AG08395 (cell line): ENCODE data around the gene RMND5B.

Experiments
- DNase-seq: peaks from one replicate; pipeline ENCODE4 v3.0.0; 2012; ENCODE audit warnings: mixed read lengths, low spot score

RMND5B gene

GRCh38 chr5:178131446-178131996, 707 bp downstream of the RMND5B start:
- DNase-seq = no peak

DNA sequence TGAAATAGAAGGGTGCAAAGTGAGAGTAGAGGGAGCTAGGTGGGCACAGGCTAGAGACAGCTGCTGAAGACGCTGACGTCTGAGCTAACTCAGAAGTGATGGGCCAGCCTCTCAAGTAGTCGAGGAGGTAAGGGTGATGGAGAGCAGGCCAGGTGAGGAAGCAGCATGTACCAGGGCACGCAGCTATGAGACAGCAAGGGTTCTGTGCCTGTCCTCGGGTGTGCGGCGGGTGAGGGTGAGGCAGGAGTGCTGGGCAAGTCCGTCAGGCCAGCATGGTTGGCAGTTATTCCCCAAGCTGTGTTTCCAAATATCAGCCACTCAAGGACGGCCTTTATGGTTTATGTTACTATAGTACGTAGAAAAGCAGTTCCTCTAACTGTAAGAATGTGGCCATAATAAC, 6.2 kb downstream of the RMND5B start:
- DNase-seq = no peak

GRCh38 chr5:178137991-178138390, 7.2 kb downstream of the RMND5B start:
- no peak for DNase-seq

DNA sequence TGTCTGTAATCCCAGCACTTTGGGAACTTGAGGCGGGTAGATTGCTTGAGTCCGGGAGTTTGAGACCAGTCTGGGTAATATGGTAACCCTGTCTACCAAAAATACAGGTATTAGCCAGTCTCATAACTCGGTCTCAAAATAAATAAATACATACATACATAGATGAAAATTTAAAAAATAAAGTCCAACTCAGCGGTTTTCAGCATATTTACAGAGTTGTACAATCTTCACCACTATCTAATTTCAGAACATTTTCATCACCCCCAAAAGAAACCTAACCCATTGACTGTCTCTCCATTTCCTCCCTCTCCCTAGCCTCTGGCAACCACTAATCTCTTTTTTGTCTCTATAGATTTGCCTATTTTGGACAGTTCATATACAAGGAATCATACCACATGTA, 10.7 kb downstream of the RMND5B start:
- DNase-seq = no peak

DNA sequence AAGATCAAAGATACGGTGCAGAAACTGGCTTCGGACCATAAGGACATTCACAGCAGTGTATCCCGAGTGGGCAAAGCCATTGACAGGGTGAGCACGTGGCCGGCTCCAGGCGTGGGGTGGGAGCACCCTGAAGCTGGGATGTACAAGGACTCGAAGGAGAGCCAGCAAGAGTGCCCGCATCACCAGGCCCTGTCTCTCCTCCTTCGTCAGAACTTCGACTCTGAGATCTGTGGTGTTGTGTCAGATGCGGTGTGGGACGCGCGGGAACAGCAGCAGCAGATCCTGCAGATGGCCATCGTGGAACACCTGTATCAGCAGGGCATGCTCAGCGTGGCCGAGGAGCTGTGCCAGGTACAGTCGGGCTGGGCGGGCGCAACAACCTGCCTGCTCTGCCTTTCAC, 11.8 kb downstream of the RMND5B start:
- no peak for DNase-seq

GRCh38 chr5:178143246-178143645, 12.4 kb downstream of the RMND5B start:
- no peak for DNase-seq

DNA sequence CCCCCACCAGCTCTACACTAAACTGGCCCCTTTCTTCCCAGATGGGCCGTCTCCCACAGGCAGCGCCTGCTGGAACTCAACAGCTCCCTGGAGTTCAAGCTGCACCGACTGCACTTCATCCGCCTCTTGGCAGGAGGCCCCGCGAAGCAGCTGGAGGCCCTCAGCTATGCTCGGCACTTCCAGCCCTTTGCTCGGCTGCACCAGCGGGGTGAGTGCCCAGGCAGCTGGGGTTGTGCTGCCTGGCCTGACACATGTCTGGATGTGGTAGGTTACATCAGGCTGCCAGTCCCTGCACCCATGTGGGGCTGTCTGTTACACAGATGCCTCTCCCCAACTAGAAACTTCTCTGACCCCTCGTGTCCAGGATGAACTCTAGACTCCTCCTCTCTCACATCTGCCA, 13.1 kb downstream of the RMND5B start:
- no peak for DNase-seq

DNA sequence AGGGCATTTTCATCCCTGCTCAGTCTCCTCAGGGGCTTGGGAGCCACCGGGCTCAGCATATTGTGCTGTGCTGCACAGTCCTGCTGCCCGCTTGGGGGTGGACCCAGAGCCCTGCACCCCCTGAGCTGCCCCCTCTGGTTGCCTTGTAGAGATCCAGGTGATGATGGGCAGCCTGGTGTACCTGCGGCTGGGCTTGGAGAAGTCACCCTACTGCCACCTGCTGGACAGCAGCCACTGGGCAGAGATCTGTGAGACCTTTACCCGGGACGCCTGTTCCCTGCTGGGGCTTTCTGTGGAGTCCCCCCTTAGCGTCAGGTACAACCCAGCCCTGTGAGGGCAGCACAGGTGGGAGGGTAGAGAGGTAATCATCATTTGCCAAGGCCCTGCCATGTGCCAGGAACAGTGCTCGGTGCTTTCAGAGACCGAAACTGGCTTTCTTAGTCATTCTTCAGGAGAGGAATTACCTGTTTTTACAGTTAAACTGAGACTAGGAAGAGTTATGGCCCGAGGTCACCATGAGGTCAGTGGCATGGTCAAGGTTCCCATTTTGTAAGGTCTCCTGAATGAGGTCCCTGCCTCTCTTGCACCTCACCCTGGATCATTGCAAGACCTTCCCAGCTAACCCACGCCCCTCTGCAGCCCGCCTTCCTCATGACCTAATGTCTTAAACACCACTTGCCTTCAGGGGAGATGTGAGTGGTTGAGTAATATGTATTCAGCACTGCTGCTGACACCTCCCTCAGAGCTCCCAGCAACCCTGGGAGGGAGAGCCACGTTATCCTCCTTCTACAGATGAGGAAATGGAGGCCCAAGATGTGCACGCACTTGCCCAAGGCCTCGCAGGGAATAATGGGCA, 15.4 kb downstream of the RMND5B start:
- peak; percentile 50 for DNase-seq

DNA sequence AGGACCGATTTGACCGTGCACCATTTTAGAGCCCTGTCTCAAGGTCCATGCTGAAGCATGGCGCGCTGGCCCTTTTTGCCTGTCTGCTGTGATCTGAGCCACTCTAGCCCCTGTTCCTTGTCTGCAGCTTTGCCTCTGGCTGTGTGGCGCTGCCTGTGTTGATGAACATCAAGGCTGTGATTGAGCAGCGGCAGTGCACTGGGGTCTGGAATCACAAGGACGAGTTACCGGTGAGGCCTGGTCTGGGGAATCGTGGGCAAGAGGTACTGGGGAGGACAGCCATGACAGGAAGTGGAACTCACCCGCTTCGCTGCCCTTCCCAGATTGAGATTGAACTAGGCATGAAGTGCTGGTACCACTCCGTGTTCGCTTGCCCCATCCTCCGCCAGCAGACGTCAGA, 16.6 kb downstream of the RMND5B start:
- DNase-seq = no peak

GRCh38 chr5:178149199-178149932, 18.6 kb downstream of the RMND5B start:
- no peak for DNase-seq

DNA sequence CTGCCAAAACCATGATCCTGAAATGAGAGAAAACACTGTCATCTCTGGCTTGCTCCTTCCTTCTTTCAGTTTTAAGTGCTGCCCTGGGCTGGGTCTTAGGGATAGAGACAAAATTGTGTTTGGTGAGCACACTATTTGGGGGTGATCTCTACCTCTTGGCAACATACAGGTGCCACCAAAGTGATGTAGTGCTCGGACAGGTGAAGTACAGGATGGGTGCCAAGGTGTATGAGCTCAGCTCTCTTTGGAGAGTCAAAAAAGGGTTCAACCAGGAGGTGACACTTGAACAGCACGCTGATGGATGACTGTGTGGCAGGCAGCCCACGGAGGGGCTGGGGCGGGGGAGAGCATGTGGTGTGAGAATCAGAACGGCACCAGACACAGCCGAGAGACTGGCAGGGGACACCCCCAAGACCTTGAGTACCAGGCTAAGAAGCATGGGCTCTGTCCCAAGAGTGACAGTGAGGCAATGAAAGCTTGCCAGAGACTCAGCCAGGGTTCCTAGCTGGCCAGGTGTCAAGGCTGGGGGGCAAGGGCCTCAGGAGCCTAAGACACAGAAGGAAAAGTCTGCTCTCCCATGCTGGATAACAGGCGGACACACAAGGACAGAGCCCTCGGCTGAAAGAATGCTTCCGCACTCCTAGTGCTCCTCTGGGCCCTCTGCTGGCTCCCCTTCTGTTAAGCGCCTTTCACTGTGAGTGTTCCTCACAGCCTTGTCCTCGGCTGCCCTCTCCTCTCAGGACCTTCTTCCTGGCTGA, 20.3 kb downstream of the RMND5B start:
- DNase-seq = no peak

DNA sequence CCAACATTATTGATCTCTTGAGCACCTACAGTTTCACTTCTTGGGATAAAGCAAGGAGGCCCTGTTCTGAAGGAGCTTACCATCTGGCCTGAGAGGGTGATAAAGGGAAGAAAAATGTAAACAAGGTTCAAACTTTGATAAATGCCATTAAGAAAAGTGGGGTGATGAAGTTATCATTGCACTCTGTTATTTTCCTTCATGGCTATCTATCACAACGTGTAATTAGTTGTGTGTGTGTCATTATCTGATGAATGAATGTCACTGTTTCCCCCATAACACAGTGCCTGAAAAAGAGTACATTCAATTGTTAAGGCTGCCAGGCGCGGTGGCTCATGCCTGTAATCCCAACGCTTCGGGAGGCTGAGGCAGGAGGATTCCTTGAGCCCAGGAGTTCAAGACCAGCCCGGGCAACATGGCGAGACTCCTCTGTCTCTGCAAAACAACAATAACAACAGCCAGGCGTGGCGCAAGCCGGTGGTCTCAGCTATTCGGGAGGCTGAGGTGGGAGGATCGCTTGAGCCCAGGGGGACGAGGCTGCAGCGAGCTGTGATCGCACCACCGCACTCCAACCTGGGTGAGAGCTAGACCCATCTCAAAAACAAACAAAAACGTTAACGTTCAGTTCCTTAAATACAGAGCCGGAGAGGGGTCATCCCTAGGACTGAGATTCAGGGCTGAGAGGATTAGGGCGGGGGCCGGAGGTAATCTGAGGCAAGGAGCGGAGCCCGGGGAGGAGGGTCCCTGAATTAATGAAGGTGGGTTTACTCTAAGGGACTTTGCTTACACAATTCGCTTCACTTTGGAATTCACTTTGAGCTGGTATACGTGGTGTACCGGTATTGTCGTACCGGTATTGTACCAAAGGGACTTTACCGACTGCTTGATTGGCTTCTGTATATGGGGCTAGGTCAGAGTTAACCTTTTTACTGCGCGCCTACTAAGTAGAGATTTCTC, 22.0 kb downstream of the RMND5B start:
- no peak for DNase-seq

DNA sequence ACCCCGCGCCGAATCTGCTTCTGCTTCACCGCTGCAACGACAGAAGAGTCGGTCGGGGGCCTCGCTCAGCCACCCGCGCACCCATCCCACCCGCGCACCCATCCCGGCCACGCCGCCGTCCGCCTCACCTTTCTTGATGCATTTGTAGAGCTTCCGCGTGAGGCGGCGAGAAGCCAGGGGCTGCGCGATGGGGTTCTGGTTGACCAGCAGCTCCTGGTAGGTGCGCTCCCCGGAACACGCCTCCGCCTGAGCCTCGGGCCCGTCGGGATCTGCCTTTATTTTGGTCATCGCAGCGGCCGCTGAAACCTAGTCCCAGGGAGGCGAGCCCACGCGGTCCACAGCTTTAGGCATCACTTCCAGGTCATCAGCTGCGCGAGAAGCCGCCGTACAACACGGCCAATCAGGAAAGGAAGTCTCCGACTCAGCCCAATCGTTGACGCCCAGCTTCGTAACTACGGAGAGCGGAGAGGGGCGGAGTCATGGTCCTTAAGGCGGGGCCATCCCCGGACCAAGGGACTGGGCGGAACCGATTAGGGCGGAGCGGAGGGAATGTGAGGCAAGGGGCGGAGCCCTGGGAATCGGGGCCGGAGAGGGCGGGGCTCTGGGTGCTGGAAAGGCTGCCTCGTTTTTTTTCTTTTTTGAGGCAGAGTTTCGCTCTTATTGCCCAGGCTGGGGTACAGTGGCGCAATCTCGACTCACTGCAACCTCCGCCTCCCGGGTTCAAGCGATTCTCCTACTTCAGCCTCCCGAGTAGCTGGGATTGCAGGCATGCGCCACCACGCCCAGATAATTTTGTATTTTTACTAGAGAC, 22.9 kb downstream of the RMND5B start, which contains the start of gene NHP2:
Gene NHP2, minus strand, starts transcription at position 356 of the 811 bp plus-strand sequence. Its CDS starts 68 bp downstream, at position 288.
- peak; percentile 99 for DNase-seq

- no peak for DNase-seq
These were observed 24.3 kb downstream of the RMND5B start for GRCh38 chr5:178155065-178155464.

DNA sequence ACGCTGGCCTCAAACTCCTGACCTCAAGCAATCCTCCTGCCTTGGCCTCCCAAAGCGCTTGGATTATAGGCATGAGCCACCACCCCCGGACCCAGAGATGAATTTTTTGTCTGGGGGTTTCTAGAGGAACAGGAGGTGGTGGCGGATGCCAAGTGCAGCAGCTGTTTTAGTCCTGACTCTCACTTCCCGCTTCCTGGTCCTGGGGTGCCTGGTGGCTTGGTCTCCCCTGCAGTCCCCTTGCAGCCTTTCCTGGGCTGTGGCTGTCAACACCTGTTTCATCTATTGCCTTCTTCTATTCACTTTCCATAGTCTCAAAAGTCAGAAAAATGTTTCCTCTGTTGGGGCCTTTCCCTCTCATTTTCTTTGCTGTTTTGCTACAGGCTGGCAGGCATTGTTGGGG, 29.4 kb downstream of the RMND5B start:
- DNase-seq = no peak

- DNase-seq = no peak
These were observed 31.7 kb downstream of the RMND5B start for GRCh38 chr5:178162481-178162880.

GRCh38 chr5:178163772-178164735, 33.2 kb downstream of the RMND5B start:
- peak; percentile 90 for DNase-seq

DNA sequence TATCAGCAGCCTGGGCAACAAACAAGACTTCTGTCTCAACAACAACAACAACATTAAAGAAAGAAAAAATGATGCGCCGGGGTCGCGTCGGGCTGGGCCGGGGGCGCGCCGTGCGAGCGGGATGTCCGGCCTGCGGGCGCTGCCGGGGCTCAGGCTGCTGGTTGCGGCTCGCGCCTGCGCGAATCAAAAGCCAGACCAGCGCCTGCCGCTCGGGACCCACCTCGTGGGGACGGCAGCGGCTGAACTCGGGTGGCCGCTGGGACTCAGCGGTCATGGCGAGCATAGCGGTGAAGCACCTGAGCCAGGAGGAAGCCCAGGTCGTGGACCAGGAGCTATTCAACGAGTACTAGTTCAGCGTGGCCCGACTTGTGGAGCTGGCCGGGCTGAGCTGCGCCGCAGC, 34.8 kb downstream of the RMND5B start:
- DNase-seq = no peak

DNA sequence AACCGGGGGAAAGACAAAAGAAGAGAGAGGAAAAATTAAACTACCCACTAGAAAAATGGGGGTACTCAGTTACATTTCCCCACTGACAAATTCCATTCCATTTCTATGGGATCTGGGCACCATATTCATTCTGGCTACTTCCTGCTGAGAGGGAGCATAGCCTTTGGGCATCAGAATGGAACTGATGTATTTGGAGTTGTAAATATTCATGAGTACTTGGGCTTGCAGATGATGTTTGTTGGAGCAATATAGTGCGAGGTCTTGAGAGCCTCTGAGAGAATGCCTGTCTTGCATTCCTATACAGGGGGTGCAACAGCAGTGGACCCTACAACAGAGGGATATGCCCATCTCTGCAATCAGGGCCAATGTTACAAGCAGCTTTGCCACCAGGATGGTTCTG, 39.6 kb downstream of the RMND5B start:
- no peak for DNase-seq
